Tibial artery (tissue), 4 donors: ENCODE results near the gene MRPL16.
"Not testable (repeated sequence)": the region's sequence is repeated elsewhere in the genome, so short reads cannot be mapped to it uniquely, and the experiment has no call there.

ENCODE experiments used
- DNase-seq, 2 donors: peaks; one replicate each; pipeline ENCODE4 v3.0.0-alpha.2; 2019
- H3K27ac ChIP-seq, 2 donors: fragments of 200-600 bp; sonication (generic) in 1 of 2; 1 replicate in 1 of 2; 2 replicates in 1 of 2; pipeline ENCODE4 v1.5.1; 2018 to 2019; ENCODE audit warnings: mild to moderate bottlenecking in 1 of 2
- H3K27me3 ChIP-seq, 2 donors: fragments of 200-600 bp; sonication (generic) in 1 of 2; one replicate each; pipeline versions ENCODE4 v1.5.1 to v1.6.0; 2016 to 2019
- H3K36me3 ChIP-seq, 3 donors: fragments of 200-600 bp; sonication (generic) in 2 of 3; one replicate each; pipeline ENCODE4 v1.5.1; 2016 to 2019; ENCODE audit warnings: mild to moderate bottlenecking in 2 of 3
- H3K4me1 ChIP-seq, 4 donors: fragments of 200-600 bp; sonication (generic) in 2 of 4; 1 replicate in 3 of 4; 2 replicates in 1 of 4; pipeline ENCODE4 v1.5.1; 2016 to 2019
- H3K4me3 ChIP-seq, 2 donors: fragments of 200-600 bp; sonication (generic) in 1 of 2; 1 replicate in 1 of 2; 2 replicates in 1 of 2; pipeline ENCODE4 v1.5.1; 2018 to 2019; ENCODE audit warnings: mild to moderate bottlenecking in 2 of 2
- H3K9me3 ChIP-seq, 3 donors: fragments of 200-600 bp; sonication (generic) in 1 of 3; one replicate each; pipeline ENCODE4 v1.5.1; 2016 to 2019
- intact Hi-C: fragments of 100-400 bp; cut with DNase I; formaldehyde crosslinking; loops from one replicate; pipeline ENCODE4 v1.15.0; 2023; ENCODE audit warnings: low total_unique reads
- TF ChIP-seq, protein P1 (sequence below), 2 experiments: fragments of 200-600 bp in 1 of 2; fragments of 450-650 bp in 1 of 2; IDR thresholded peaks; one replicate each; pipeline ENCODE4 v1.5.1; 2017 to 2019; ENCODE audit warnings: antibody characterized with exemption in 2 of 2, mild to moderate bottlenecking in 1 of 2, moderate library complexity in 1 of 2

The MRPL16 gene

DNA sequence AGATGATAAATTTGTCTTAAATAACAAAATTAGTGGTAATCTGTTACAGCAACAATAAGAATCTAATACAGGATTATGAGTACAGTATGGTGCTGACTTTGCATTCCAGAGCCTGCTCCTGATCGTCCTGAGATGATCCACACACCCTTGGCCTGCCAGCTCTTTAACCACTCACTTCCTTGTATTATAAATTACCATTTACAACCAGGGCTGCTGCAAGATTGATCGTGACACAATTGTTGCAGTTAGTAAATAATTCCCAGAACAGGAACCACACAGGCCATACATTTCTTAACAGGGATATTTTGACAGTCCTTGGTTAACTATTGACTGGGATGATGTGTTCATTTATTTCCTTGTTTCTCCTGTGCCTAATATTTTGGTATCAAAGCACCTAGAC, 38.6 kb upstream of the MRPL16 start:
- Histone ChIP-seq H3K9me3 (no peaks in the 10 kb centered on the region), H3K36me3 (no peaks in the 10 kb centered on the region), H3K4me3 (no peak overlapping the region), H3K4me1 (no peaks in the 10 kb centered on the region), H3K27ac (no peak overlapping the region), H3K27me3 (no peaks in the 10 kb centered on the region)
- TF ChIP-seq, protein P1, sequence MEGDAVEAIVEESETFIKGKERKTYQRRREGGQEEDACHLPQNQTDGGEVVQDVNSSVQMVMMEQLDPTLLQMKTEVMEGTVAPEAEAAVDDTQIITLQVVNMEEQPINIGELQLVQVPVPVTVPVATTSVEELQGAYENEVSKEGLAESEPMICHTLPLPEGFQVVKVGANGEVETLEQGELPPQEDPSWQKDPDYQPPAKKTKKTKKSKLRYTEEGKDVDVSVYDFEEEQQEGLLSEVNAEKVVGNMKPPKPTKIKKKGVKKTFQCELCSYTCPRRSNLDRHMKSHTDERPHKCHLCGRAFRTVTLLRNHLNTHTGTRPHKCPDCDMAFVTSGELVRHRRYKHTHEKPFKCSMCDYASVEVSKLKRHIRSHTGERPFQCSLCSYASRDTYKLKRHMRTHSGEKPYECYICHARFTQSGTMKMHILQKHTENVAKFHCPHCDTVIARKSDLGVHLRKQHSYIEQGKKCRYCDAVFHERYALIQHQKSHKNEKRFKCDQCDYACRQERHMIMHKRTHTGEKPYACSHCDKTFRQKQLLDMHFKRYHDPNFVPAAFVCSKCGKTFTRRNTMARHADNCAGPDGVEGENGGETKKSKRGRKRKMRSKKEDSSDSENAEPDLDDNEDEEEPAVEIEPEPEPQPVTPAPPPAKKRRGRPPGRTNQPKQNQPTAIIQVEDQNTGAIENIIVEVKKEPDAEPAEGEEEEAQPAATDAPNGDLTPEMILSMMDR (IDR thresholded peaks at IDR 0.05): no peak
- DNase-seq: no peak
- intact Hi-C loops: no loop called here

DNA sequence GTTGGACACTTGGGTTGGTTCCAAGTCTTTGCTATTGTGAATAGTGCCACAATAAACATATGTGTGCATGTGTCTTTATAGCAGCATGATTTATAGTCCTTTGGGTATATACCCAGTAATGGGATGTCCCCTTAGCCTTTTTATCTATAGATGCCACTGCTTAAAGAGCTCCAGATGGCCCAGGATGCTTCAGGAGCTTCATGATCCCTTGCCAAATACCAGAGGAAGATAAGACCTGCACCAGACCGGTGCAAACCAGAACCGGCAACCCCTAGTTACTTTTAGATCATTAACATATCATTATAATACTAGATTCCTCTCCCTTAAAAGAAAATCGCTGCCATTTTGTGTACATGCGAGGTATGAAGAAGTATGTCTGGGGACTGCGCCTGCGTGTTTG, 37.9 kb upstream of the MRPL16 start:
- DNase-seq, H3K27ac ChIP-seq, H3K36me3 ChIP-seq, H3K27me3 ChIP-seq, H3K4me1 ChIP-seq, H3K9me3 ChIP-seq, H3K4me3 ChIP-seq, intact Hi-C loops: not testable (repeated sequence)

DNA sequence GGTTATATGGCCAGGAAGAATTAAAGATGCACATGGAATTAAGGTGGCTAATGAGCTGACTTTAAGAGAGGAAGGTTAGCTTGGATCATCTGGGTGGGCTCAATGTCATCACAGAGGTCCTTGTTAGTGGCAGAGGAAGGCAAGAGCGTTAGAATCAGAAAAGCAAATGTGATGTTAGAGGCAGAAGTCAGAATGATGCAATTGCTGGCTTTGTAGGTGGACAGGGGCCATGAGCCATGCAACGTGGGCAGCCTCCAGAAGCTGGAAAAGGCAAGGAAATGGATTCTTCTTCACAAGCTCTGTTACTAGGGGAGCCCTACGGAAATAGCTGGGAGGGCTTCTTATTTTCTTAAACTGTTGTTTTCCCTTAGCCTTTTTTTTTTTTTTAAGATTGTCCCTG, 37.0 kb upstream of the MRPL16 start:
- intact Hi-C loops: no loop called here
- H3K27me3 ChIP-seq: no peaks in the 10 kb centered on the region
- no peak overlapping the region for H3K4me3 ChIP-seq
- no peaks in the 10 kb centered on the region for H3K9me3 ChIP-seq
- TF ChIP-seq, protein P1 (IDR thresholded peaks at IDR 0.05): no peak
- H3K4me1 ChIP-seq: no peaks in the 10 kb centered on the region
- no peak overlapping the region for H3K27ac ChIP-seq
- no peaks in the 10 kb centered on the region for H3K36me3 ChIP-seq
- DNase-seq: no peak

DNA sequence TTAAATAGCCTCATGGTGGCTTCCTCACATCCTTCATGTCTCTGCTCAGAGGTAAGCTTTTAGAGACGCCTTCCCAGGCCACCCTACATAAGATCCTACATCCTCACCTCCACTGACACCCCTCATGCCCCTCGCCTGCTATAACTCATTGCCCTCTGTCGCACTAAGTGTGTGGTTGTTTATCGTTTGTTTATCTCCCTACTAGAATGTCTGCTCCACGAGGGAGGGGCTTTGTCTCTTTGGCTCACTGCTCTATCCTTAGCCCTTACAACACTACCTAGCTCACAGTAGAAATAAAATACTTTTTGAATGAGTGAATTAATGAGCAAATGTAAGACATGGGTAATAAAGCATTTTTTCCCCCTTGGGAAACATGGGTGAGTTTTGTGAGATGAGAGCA, 36.0 kb upstream of the MRPL16 start:
- Histone ChIP-seq H3K36me3 (no peaks in the 10 kb centered on the region), H3K27ac (no peak overlapping the region), H3K4me1 (no peaks in the 10 kb centered on the region), H3K4me3 (no peak overlapping the region), H3K27me3 (no peaks in the 10 kb centered on the region), H3K9me3 (no peaks in the 10 kb centered on the region)
- TF ChIP-seq, protein P1 (IDR thresholded peaks at IDR 0.05): no peak
- DNase-seq: no peak
- intact Hi-C loops: no loop called here

DNA sequence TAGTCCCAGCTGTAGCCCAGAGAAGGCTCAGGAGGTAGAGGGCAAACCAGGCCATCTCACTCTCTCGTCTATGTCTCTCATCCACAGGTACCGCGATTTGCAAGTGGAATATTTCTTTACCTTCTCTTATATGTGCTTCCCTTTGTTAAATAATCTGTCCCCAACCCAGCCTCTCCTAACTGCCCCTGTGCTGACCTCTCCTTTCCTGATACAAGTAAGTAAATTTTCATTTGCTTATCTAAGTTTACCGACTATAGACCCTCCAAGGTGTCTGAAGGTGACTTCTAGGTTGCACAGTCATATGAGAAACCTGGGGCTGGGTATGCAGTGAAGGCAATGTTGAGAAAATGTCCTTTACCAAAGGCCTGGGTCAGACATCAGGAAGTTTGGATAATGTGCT, 34.8 kb upstream of the MRPL16 start, which contains the start of gene CBLIF:
CBLIF (minus strand) TSS at position 101 of the 400 bp plus-strand sequence; CDS start at position 55, 46 bp downstream.
- Histone ChIP-seq H3K27me3 (no peaks in the 10 kb centered on the region), H3K36me3 (no peaks in the 10 kb centered on the region), H3K27ac (no peak within 1 kb of the TSS), H3K4me3 (no peak within 1 kb of the TSS), H3K4me1 (no peaks in the 10 kb centered on the region), H3K9me3 (no peaks in the 10 kb centered on the region)
- DNase-seq: no peak
- intact Hi-C loops: no loop called here
- TF ChIP-seq, protein P1 (IDR thresholded peaks at IDR 0.05): no peak

DNA sequence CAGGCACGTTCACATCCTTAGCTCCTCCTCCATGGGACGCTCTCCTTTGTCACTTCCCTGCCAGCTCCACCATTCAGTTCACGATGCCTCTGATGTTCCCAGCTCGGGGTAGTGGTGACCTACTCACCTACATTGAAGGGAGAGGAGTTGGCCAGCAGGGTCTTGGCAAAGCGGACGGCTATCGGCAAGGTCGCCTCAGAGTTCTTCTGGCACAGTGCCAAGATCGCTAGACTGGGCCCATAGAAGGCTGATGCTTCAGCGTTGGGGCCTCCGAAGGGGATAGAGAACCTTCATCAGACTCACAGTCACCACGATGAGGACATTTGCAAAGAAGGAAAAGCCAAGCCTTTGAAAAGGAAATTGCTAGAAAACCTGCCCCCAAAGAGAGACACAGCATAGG, 31.7 kb upstream of the MRPL16 start:
- DNase-seq: no peak
- intact Hi-C loops: no loop called here
- TF ChIP-seq, protein P1 (IDR thresholded peaks at IDR 0.05): no peak
- no peaks in the 10 kb centered on the region for H3K9me3 ChIP-seq
- H3K27ac ChIP-seq: no peak overlapping the region
- no peaks in the 10 kb centered on the region for H3K4me1 ChIP-seq
- no peaks in the 10 kb centered on the region for H3K27me3 ChIP-seq
- H3K4me3 ChIP-seq: no peak overlapping the region
- no peaks in the 10 kb centered on the region for H3K36me3 ChIP-seq
